GM12801 (cell line): ENCODE results near the gene MUC5AC.

Experiments
- TF ChIP-seq, protein P1 (sequence below): IDR thresholded peaks from one replicate; pipeline ENCODE4 v1.5.1; 2011; ENCODE audit warnings: control low read depth; ENCODE audit not compliant: insufficient read length; ENCODE audit errors: extremely low read depth

The MUC5AC gene

DNA sequence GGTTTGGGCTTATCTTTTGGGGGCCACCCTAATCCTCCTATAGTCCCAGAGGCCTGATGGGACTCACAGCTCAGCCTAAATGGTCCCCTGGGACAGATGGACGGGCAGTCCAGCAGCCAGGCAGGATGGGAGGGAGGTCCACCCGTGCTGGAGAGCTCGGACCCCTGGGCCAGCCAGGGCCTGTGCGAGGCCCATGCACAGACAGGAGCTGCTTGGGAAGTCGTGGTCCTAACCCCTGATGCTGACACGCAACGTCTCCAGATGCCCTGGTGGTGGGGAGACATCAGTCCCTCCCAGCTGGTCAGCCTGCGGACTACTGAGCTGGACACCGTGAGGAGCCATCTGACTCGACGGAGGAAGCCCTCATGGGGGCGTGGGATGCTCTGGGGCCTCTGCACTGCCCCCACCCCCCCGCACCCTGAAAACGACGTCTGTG is 31.2 kb upstream of the MUC5AC start:
- TF ChIP-seq, protein P1, sequence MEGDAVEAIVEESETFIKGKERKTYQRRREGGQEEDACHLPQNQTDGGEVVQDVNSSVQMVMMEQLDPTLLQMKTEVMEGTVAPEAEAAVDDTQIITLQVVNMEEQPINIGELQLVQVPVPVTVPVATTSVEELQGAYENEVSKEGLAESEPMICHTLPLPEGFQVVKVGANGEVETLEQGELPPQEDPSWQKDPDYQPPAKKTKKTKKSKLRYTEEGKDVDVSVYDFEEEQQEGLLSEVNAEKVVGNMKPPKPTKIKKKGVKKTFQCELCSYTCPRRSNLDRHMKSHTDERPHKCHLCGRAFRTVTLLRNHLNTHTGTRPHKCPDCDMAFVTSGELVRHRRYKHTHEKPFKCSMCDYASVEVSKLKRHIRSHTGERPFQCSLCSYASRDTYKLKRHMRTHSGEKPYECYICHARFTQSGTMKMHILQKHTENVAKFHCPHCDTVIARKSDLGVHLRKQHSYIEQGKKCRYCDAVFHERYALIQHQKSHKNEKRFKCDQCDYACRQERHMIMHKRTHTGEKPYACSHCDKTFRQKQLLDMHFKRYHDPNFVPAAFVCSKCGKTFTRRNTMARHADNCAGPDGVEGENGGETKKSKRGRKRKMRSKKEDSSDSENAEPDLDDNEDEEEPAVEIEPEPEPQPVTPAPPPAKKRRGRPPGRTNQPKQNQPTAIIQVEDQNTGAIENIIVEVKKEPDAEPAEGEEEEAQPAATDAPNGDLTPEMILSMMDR = no peak

DNA sequence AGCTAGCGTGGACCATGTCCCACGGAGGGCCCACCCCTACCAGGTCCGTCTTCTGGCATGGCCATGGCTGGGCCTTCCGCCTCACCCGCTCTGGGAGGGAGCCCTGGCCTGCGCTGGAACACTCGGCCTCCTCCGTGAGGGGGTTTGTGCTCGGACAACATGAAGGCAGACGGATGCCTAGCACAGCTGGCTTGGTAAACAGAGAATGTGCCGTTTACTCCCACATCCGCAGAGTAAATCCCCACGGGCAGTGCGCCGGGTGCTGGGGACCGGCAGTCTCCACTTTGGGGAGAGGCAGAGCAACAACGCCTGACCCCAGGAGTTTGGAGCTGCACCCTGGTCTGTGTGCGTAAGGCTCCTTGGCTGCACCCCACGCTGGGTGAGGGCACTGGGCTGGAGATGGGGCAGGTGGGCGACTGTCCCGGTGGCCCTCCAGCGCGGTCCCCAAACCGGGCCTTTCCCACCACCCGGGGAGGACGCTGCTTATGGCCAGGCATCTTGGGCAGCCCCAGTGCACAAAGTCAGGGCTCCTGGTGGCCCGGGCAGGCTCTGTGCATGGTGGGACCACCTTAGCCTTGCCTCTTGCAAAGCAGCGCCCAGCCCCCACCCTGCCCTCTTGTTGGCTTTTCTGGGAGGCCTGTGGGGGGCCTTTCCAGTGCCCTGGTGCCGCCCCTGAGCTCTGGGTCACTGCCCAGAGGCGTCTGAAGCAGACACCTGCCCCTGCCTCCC is 30.7 kb upstream of the MUC5AC start:
- TF ChIP-seq, protein P1 = no peak

GRCh38 chr11:1127664-1128162 is 30.0 kb upstream of the MUC5AC start:
- TF ChIP-seq, protein P1 = no peak

- TF ChIP-seq, protein P1 = no peak
These were observed 29.2 kb upstream of the MUC5AC start for GRCh38 chr11:1128311-1129142.

DNA sequence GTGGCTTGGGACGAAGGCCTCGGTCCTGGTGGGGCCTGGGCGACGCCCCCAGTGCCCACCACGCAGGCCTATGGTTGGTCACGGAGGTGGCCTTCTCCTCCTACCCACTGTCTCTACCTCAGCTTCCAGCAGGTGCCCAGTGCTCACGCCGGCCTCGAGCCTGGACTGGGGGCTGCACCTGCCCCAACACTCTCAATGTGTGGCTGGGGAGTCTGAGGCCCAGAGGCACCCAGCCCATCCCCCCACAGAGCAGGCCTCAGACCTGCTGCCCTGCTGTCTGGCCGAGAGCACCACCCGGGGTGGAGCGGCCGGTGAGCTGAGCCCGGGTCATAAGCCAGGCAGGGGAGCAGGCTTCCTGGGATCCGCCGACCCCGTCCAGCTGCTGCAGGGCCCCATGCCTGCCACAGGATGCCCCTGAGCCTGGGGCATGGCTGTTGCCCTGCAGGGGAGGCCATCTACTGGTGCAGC is 28.6 kb upstream of the MUC5AC start:
- TF ChIP-seq, protein P1 = no peak

GRCh38 chr11:1129611-1130160 is 28.1 kb upstream of the MUC5AC start:
- TF ChIP-seq, protein P1 = no peak
